K562 (cell line): Measurements from ENCODE around the gene A4GALT. TPM values are rescaled to one million over a fixed set of nuclear protein-coding genes. Genes with fewer than 3 reads are reported as not detected.

Source experiments
- ATAC-seq: fragments of 200-7000 bp; cut with Tn5 transposase; 3 replicates; pipeline ENCODE4 v1.9.1; 2020; ENCODE audit warnings: moderate library complexity
- BruUV-seq: library from RNA; stranded (reverse); fragments of 400-500 nt; replicated peaks from 2 replicates; lab custom pipeline; 2021; lab: Mats Ljungman, UMichigan
- CTCF ChIA-PET: fragments of 300-600 bp; formaldehyde crosslinking; extraction: SDS; loops from one replicate; lab custom pipeline; 2021; ENCODE audit warnings: low intra/inter-chr PET ratio; lab: Yijun Ruan, JAX
- POLR2A ChIA-PET: fragments of 300-600, 350-650 bp; sonication (Branson Sonifier 250); formaldehyde crosslinking; extraction: SDS; loops from one replicate; lab custom pipeline; 2021; ENCODE audit warnings: antibody characterized with exemption, inconsistent platforms; lab: Yijun Ruan, JAX
- DNase-seq, 4 experiments: peaks; one replicate each; pipeline versions ENCODE4 v3.0.0 to v3.0.0-alpha.2; 2011 to 2018; ENCODE audit warnings: low spot score in 3 of 4, mixed read lengths in 3 of 4; ENCODE audit errors: extremely low read depth in 1 of 4
- FAIRE-seq: peaks from 2 replicates; lab custom pipeline; 2011; peaks lifted over from hg19 to GRCh38; lab: Jason Lieb, UNC
- H2AFZ ChIP-seq: 2 replicates; pipeline ENCODE4 v1.6.0; 2011; ENCODE audit warnings: low read depth, low read length, control low read depth, inconsistent platforms
- H3K27ac ChIP-seq: fragments of 200-600 bp; 3 replicates; pipeline ENCODE4 v1.8.0; 2011; ENCODE audit warnings: low read depth, mild to moderate bottlenecking, control low read depth, inconsistent platforms, low read length, moderate library complexity, mixed read lengths; ENCODE audit errors: extremely low read depth
- H3K27me3 ChIP-seq, 2 experiments: fragments of 300-600 bp in 1 of 2; 2 replicates in 1 of 2; 3 replicates in 1 of 2; pipeline versions ENCODE4 v1.6.0 to v1.8.0; 2011; ENCODE audit warnings: inconsistent platforms in 2 of 2, low read length in 2 of 2, mild to moderate bottlenecking in 1 of 2, mixed read lengths in 1 of 2, moderate library complexity in 1 of 2; ENCODE audit not compliant: control insufficient read depth in 2 of 2, insufficient read depth in 2 of 2
- H3K36me3 ChIP-seq: fragments of 300-600 bp; 3 replicates; pipeline ENCODE4 v1.8.0; 2011; ENCODE audit warnings: mild to moderate bottlenecking, low read length, inconsistent platforms; ENCODE audit not compliant: control insufficient read depth, insufficient read depth
- H3K4me1 ChIP-seq, 2 experiments: fragments of 200-600 bp in 1 of 2; replicated peaks in 1 of 2; 2 replicates in 1 of 2; 3 replicates in 1 of 2; pipeline versions ENCODE4 v1.5.1 to v1.8.0; 2011; ENCODE audit warnings: inconsistent platforms in 2 of 2, low read length in 2 of 2, mild to moderate bottlenecking in 1 of 2, mixed read lengths in 1 of 2, moderate library complexity in 1 of 2; ENCODE audit not compliant: control insufficient read depth in 2 of 2, insufficient read depth in 2 of 2
- H3K4me2 ChIP-seq: 2 replicates; pipeline ENCODE4 v1.6.1; 2011; ENCODE audit warnings: low read length, control low read depth, inconsistent platforms, mixed read lengths; ENCODE audit not compliant: insufficient read depth
- H3K4me3 ChIP-seq: fragments of 200-600 bp; sonication (generic), shearing (Covaris generic); 2 replicates; pipeline ENCODE4 v1.5.1; 2016; ENCODE audit warnings: control low read depth, inconsistent platforms
- H3K79me2 ChIP-seq: fragments of 200-600 bp; 3 replicates; pipeline ENCODE4 v1.8.0; 2011; ENCODE audit warnings: low read length, inconsistent platforms; ENCODE audit not compliant: control insufficient read depth, insufficient read depth
- H3K9ac ChIP-seq, 2 experiments: 2 replicates each; pipeline versions ENCODE4 v1.6.0 to v1.6.1; 2011; ENCODE audit warnings: low read depth in 2 of 2, low read length in 2 of 2, control low read depth in 1 of 2, inconsistent platforms in 1 of 2, mild to moderate bottlenecking in 1 of 2, mixed read lengths in 1 of 2; ENCODE audit not compliant: insufficient read depth in 1 of 2
- H3K9me1 ChIP-seq: one replicate; pipeline ENCODE4 v1.6.0; 2011; ENCODE audit warnings: inconsistent platforms, mild to moderate bottlenecking, low read length, moderate library complexity; ENCODE audit not compliant: control insufficient read depth, insufficient read depth
- H3K9me3 ChIP-seq: replicated peaks from 2 replicates; pipeline ENCODE4 v1.5.1; 2011; ENCODE audit warnings: low read depth, low read length, inconsistent platforms; ENCODE audit not compliant: control insufficient read depth, insufficient read depth
- H4K20me1 ChIP-seq: replicated peaks from 2 replicates; pipeline ENCODE4 v1.6.1; 2011; ENCODE audit warnings: low read length, inconsistent platforms, mixed read lengths; ENCODE audit not compliant: control insufficient read depth, insufficient read depth
- ADNP ChIP-seq: fragments of 200-800 bp; sonication (Bioruptor generic); IDR thresholded peaks from 2 replicates; pipeline ENCODE4 v1.6.1; 2016; ENCODE audit warnings: missing genetic modification characterization, missing compliant biosample characterization
- CREB1 ChIP-seq, 2 experiments: sonication (generic) in 1 of 2; formaldehyde crosslinking in 1 of 2; IDR thresholded peaks; 2 replicates each; pipeline versions ENCODE4 v1.6.1 to v1.8.0; 2012 to 2022; ENCODE audit warnings: inconsistent platforms in 1 of 2, mild to moderate bottlenecking in 1 of 2, missing genetic modification reagents in 1 of 2, moderate library complexity in 1 of 2
- CXXC5 ChIP-seq: fragments of 250-450 bp; sonication (Bioruptor Pico); IDR thresholded peaks from 2 replicates; pipeline ENCODE4 v1.8.0; 2022; ENCODE audit warnings: inconsistent platforms, mild to moderate bottlenecking, moderate library complexity
- HDGF ChIP-seq: fragments of 450-650 bp; IDR thresholded peaks from 2 replicates; pipeline ENCODE4 v1.6.1; 2016
- HIVEP1 ChIP-seq: fragments of 250-450 bp; sonication (Bioruptor Pico); IDR thresholded peaks from 2 replicates; pipeline ENCODE4 v1.4.0; 2020; ENCODE audit warnings: mild to moderate bottlenecking
- HMG20A ChIP-seq: fragments of 450-650 bp; formaldehyde crosslinking; conservative IDR thresholded peaks from 2 replicates; pipeline ENCODE4 v1.4.0; 2020; ENCODE audit warnings: mild to moderate bottlenecking, mixed read lengths
- HNRNPK ChIP-seq: fragments of 200-400 bp; formaldehyde crosslinking; IDR thresholded peaks from one replicate; pipeline ENCODE4 v1.6.1; 2018; ENCODE audit warnings: mild to moderate bottlenecking, low read depth, low read length; ENCODE audit not compliant: poor library complexity, severe bottlenecking
- HOXB6 ChIP-seq: fragments of 250-450 bp; sonication (Bioruptor Pico); IDR thresholded peaks from 2 replicates; pipeline ENCODE4 v1.5.1; 2022; ENCODE audit warnings: mild to moderate bottlenecking, borderline replicate concordance
- MIER1 ChIP-seq: fragments of 450-650 bp; IDR thresholded peaks from 2 replicates; pipeline ENCODE4 v1.6.1; 2016; ENCODE audit warnings: antibody characterized with exemption, mild to moderate bottlenecking, low read depth
- PCBP1 ChIP-seq: fragments of 200-400 bp; formaldehyde crosslinking; IDR thresholded peaks from 2 replicates; pipeline ENCODE4 v1.6.1; 2018; ENCODE audit warnings: mild to moderate bottlenecking, low read depth, low read length; ENCODE audit not compliant: poor library complexity, severe bottlenecking
- POLR2A ChIP-seq: fragments of 450-650 bp; conservative IDR thresholded peaks from 2 replicates; pipeline ENCODE4 v1.6.1; 2016
- SMARCE1 ChIP-seq: fragments of 450-650 bp; IDR thresholded peaks from 2 replicates; pipeline ENCODE4 v1.7.1; 2016; ENCODE audit warnings: mild to moderate bottlenecking
- SREBF1 ChIP-seq: fragments of 150-350 bp; IDR thresholded peaks from 2 replicates; pipeline ENCODE4 v1.6.1; 2014; ENCODE audit warnings: antibody characterized with exemption, low read depth, low read length, borderline replicate concordance
- SRSF3 ChIP-seq: fragments of 200-400 bp; formaldehyde crosslinking; IDR thresholded peaks from 2 replicates; pipeline ENCODE4 v1.6.1; 2016; ENCODE audit warnings: mild to moderate bottlenecking, low read length, moderate library complexity; ENCODE audit not compliant: insufficient read depth
- TCF7L2 ChIP-seq: fragments of 150-350 bp; IDR thresholded peaks from 2 replicates; pipeline ENCODE4 v1.6.1; 2016; ENCODE audit warnings: low read depth, mild to moderate bottlenecking, low read length, moderate library complexity
- ZNF57 ChIP-seq: fragments of 450-650 bp; formaldehyde crosslinking; IDR thresholded peaks from 2 replicates; pipeline ENCODE4 v1.4.0; 2020; ENCODE audit warnings: mild to moderate bottlenecking, moderate library complexity
- ZNF699 ChIP-seq: fragments of 250-450 bp; sonication (Bioruptor Pico); IDR thresholded peaks from 2 replicates; pipeline ENCODE4 v1.8.0; 2021; ENCODE audit warnings: mild to moderate bottlenecking, moderate library complexity; ENCODE audit not compliant: insufficient replicate concordance
- WGBS: fragments of 100-300 bp; shearing (Covaris generic); methylation state at CpG from one replicate; pipeline ENCODE4 v1.1.6; 2016; ENCODE audit warnings: low coverage, mixed read lengths; ENCODE audit not compliant: insufficient coverage; ENCODE audit errors: missing lambda C conversion rate; 5-methylcytosine and 5-hydroxymethylcytosine counted together
- in situ Hi-C: fragments of 300-500 bp; cut with MboI; formaldehyde crosslinking; loops from 4 replicates; pipeline ENCODE4 v1.15.0; 2018; ENCODE audit warnings: inconsistent platforms, mixed read lengths
- intact Hi-C: fragments of 100-400 bp; cut with micrococcal nuclease; formaldehyde crosslinking; loops from 2 replicates; pipeline ENCODE4 v1.14.2; 2022
- polyA plus RNA-seq, 8 experiments: library from polyadenylated mRNA; depleted of rRNA in 4 of 8; stranded (reverse) in 5 of 8; unstranded in 3 of 8; fragments of >200 nt; fragmentation: Nextera tagmentation in 2 of 8; fragmentation: Illumina TruSeq in 1 of 8; extraction: Ambion mirVana in 2 of 8; extraction: Trizol in 1 of 8; gene quantifications; 2 replicates each; pipeline versions ENCODE4 v1.2.1 to v1.2.3, GENCODE V29; 2011 to 2014; ENCODE audit warnings: inconsistent platforms in 1 of 8, missing spikeins in 1 of 8
- total RNA-seq, 7 experiments: library from RNA; depleted of rRNA in 6 of 7; stranded (reverse); fragments of >200 nt in 6 of 7; fragmentation: Illumina TruSeq in 2 of 7; extraction: Trizol in 2 of 7; gene quantifications; 2 replicates each; pipeline versions ENCODE4 v1.2.1 to v1.2.3, GENCODE V29; 2011 to 2021; ENCODE audit warnings: low replicate concordance in 1 of 7
- TF ChIP-seq, protein P1 (sequence below), 2 experiments: fragments of 200-800 bp in 1 of 2; sonication (Bioruptor generic) in 1 of 2; sonication (generic) in 1 of 2; formaldehyde crosslinking in 1 of 2; IDR thresholded peaks in 1 of 2; conservative IDR thresholded peaks in 1 of 2; 2 replicates each; pipeline versions ENCODE4 v1.5.0 to v1.6.1; 2016 to 2020; ENCODE audit warnings: missing compliant biosample characterization in 1 of 2, missing genetic modification characterization in 1 of 2, missing genetic modification reagents in 1 of 2
- TF ChIP-seq, protein P2 (sequence below): fragments of 450-650 bp; IDR thresholded peaks from 2 replicates; pipeline ENCODE4 v1.6.1; 2016; ENCODE audit warnings: mild to moderate bottlenecking

The A4GALT gene
- total and polyA plus RNA-seq, 9 of the 15 experiments (the other 6 are each of a cell fraction or from before 2014, with no cell fraction given): 0.07 to 0.11 TPM; not detected in 7

DNA sequence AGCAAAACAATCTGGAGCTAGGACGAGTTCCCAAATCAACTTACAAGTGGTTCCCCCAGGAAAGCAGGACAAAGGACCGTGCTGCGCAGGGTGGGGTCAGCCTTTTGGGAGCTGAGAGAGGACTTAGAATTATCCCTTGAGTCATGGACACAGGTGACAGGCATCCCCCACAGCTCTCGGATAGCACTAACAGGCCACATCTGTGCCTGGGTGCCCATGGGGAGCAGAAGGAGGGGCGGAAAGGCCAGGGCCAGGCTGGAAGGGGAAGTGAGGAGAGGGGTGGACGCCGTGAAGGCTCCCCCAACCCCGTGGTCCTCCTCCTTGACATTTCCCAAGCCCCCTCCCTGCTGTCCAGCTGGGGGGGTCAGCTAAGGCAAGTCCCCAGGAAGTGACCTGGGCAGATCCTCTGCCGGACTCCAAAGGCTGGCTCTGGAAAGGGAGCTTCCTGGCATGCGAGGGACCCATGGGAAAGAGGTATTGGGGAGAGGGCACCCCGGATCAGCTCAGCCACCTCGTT, 31.6 kb upstream of the A4GALT start:
- CTCF ChIA-PET: no interaction called here
- in situ Hi-C loops (no loop called here), intact Hi-C loops (no loop called here)
- no TSS peak for BruUV-seq
- H2AFZ ChIP-seq: no peak overlapping the region
- WGBS: 40% methylated on average over 4 of the region's 12 CpGs
- no peaks in the 10 kb centered on the region for H4K20me1 ChIP-seq
- POLR2A ChIA-PET: no interaction called here
- ATAC-seq: no peak
- H3K4me3 ChIP-seq: no peak overlapping the region
- no peak overlapping the region for H3K27ac ChIP-seq
- no peaks in the 10 kb centered on the region for H3K79me2 ChIP-seq
- H3K27me3 ChIP-seq: no peaks in the 10 kb centered on the region; a peak in 1 of 5 replicates
- peaks cover 0 to 9% of the 10 kb centered on the region in 2 experiments; a peak in 4 of 5 replicates for H3K4me1 ChIP-seq
- H3K4me2 ChIP-seq: no peak overlapping the region
- FAIRE-seq: no peak
- no peak for TF ChIP-seq HIVEP1
- TF ChIP-seq SREBF1: no peak
- no peak for TF ChIP-seq ZNF57 (CRISPR knock-in tag)
- TF ChIP-seq POLR2A: no peak
- TF ChIP-seq, protein P1, sequence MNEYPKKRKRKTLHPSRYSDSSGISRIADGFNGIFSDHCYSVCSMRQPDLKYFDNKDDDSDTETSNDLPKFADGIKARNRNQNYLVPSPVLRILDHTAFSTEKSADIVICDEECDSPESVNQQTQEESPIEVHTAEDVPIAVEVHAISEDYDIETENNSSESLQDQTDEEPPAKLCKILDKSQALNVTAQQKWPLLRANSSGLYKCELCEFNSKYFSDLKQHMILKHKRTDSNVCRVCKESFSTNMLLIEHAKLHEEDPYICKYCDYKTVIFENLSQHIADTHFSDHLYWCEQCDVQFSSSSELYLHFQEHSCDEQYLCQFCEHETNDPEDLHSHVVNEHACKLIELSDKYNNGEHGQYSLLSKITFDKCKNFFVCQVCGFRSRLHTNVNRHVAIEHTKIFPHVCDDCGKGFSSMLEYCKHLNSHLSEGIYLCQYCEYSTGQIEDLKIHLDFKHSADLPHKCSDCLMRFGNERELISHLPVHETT (CRISPR knock-in tag; conservative IDR thresholded peaks at IDR 0.05 in 1 of 2, IDR thresholded peaks at IDR 0.05 in 1 of 2): no peak
- no peak for TF ChIP-seq HMG20A
- no peak for TF ChIP-seq ADNP (tag)
- no peak for TF ChIP-seq SMARCE1
- no peak for TF ChIP-seq CXXC5 (CRISPR knock-in tag)
- TF ChIP-seq PCBP1: no peak
- no peak for TF ChIP-seq HDGF
- TF ChIP-seq HOXB6 (CRISPR knock-in tag): no peak
- TF ChIP-seq MIER1: no peak
- no peak for TF ChIP-seq SRSF3
- no peak for TF ChIP-seq TCF7L2
- no peak for TF ChIP-seq HNRNPK
- TF ChIP-seq CREB1 (IDR thresholded peaks at IDR 0.05): no peak
- TF ChIP-seq CREB1 (CRISPR knock-in tag; IDR thresholded peaks at IDR 0.05): no peak
- TF ChIP-seq, protein P2, sequence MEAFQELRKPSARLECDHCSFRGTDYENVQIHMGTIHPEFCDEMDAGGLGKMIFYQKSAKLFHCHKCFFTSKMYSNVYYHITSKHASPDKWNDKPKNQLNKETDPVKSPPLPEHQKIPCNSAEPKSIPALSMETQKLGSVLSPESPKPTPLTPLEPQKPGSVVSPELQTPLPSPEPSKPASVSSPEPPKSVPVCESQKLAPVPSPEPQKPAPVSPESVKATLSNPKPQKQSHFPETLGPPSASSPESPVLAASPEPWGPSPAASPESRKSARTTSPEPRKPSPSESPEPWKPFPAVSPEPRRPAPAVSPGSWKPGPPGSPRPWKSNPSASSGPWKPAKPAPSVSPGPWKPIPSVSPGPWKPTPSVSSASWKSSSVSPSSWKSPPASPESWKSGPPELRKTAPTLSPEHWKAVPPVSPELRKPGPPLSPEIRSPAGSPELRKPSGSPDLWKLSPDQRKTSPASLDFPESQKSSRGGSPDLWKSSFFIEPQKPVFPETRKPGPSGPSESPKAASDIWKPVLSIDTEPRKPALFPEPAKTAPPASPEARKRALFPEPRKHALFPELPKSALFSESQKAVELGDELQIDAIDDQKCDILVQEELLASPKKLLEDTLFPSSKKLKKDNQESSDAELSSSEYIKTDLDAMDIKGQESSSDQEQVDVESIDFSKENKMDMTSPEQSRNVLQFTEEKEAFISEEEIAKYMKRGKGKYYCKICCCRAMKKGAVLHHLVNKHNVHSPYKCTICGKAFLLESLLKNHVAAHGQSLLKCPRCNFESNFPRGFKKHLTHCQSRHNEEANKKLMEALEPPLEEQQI: no peak
- no peak for TF ChIP-seq ZNF699 (CRISPR knock-in tag)
- no peaks in the 10 kb centered on the region for H3K9me3 ChIP-seq
- H3K9ac ChIP-seq: no peak overlapping the region
- H3K9me1 ChIP-seq: no peaks in the 10 kb centered on the region
- no peaks in the 10 kb centered on the region for H3K36me3 ChIP-seq
- DNase-seq: no peak
